Measurements from ENCODE around the gene RGL3.

- TF ChIP-seq USF1 (IDR thresholded peaks at IDR 0.05; ENCODE audit: borderline replicate concordance, extremely low read length, insufficient read depth, low read depth, low read length) = no peak
- TF ChIP-seq POLR2AphosphoS5 (IDR thresholded peaks at IDR 0.05; ENCODE audit: low read length) = no peak
- no peak for TF ChIP-seq ETV6 (conservative IDR thresholded peaks at IDR 0.05 in 1 of 2, IDR thresholded peaks at IDR 0.05 in 1 of 2; ENCODE audit: borderline replicate concordance in 1 of 2, low read depth in 1 of 2)
- TF ChIP-seq RELB (IDR thresholded peaks at IDR 0.05; ENCODE audit: low read depth) = no peak
- no peak for TF ChIP-seq SMC3 (IDR thresholded peaks at IDR 0.05; ENCODE audit: borderline replicate concordance, low read length)
- peak; percentile 62 to 87 (median 75) for TF ChIP-seq CTCF (IDR thresholded peaks at IDR 0.05 in 2 of 3, conservative IDR thresholded peaks at IDR 0.05 in 1 of 3; ENCODE audit: control insufficient read depth in 2 of 3, extremely low read depth in 1 of 3, insufficient read depth in 1 of 3, low read depth in 3 of 3, low read length in 3 of 3)
- TF ChIP-seq TBL1XR1 (IDR thresholded peaks at IDR 0.05; ENCODE audit: low read depth, low read length) = no peak
- no peak for TF ChIP-seq POU2F2 (IDR thresholded peaks at IDR 0.05; ENCODE audit: borderline replicate concordance, low read depth, low read length)
- TF ChIP-seq TAF1 (IDR thresholded peaks at IDR 0.05; ENCODE audit: borderline replicate concordance, low read depth, low read length) = no peak
- no peak for TF ChIP-seq ATF3 (IDR thresholded peaks at IDR 0.05; ENCODE audit: borderline replicate concordance, extremely low read depth, low read depth, low read length)
- no peak for TF ChIP-seq REST (IDR thresholded peaks at IDR 0.05; ENCODE audit: low read depth, low read length)
Measured at GRCh38 chr19:11382898-11383705, 36.0 kb downstream of the RGL3 start.

Measured in GM12878 (cell line).